Measurements from ENCODE around the gene FAM200B.
"Not testable (repeated sequence)": the region's sequence is repeated elsewhere in the genome, so short reads cannot be mapped to it uniquely, and the experiment has no call there.

The FAM200B gene

DNA sequence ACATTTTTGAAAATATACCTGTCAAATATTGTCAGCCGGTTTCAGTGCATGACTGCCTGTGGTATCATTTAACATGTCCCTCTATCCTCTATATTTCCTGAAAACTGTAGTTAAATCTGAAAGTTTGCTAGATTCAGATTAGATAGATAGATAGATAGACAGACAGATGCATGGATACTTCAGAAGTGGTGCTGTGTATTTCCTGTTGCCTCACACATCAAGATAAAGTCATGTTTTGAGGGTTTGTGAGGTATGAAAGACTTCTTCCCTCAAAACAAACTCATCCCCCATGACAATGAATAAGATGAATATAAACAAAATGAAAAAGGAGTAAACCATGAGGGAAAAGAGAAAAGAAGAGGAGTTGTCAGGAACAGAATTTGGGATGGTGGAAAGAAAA lies 15.2 kb downstream of the FAM200B start:
- no peak for DNase-seq

DNA sequence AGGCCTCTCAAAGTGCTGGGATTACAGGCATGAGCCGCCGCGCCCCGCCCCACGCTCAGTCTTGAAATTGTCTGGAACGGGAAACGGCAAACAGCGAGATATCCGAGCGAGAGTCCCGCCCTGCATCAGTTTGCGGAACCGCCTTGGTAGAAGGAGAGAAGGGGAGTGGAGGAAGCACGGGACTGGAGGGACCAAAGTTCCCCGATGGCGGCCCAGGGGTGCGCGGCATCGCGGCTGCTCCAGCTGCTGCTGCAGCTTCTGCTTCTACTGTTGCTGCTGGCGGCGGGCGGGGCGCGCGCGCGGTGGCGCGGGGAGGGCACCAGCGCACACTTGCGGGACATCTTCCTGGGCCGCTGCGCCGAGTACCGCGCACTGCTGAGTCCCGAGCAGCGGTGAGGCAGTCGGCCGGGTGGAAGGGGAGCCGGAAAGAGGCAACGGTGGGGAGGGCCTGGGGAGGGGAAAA lies 21.3 kb downstream of the FAM200B start, which contains the start of gene BST1:
BST1 (plus strand) TSS at position 125 of the 463 bp plus-strand sequence; CDS start at position 205, 80 bp downstream.
- peak; percentile 68 to 70 for DNase-seq

DNA sequence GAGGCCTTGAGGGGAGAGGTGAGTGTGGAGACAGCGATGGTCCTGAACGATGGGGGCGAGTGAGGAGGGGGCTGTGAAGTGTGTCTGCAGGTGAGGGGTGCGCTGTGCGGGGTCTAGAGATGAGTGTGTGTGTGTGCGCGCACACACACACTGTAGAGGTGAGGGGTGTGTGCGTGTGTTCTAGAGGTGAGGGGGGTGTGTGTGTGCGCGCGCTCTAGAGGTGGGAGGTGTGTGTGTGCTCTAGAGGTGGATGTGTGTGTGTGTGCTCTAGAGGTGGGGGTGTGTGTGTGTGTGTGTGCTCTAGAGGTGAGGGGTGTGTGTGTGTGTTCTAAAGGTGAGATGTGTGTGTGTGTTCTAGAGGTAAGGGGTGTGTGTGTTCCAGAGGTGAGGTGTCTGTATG lies 21.8 kb downstream of the FAM200B start:
- no peak for DNase-seq

DNA sequence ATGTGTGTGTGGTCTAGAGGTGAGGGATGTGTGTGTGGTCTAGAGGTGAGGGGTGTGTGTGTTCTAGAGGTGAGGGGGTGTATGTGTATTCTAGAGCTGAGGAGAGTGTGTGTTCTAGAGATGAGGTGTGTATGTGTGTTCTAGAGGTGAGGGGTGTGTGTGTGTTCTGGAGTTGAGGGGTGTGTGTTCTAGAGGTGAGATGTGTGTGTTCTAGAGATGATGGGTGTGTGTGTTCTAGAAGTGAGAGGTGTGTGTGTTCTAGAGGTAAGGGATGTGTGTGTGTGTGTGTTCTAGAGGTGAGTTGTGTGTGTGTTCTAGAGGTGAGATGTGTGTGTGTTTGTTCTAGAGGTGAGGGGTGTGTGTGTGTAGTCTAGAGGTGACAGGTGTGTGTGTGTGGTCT lies 22.5 kb downstream of the FAM200B start:
- no peak for DNase-seq

DNA sequence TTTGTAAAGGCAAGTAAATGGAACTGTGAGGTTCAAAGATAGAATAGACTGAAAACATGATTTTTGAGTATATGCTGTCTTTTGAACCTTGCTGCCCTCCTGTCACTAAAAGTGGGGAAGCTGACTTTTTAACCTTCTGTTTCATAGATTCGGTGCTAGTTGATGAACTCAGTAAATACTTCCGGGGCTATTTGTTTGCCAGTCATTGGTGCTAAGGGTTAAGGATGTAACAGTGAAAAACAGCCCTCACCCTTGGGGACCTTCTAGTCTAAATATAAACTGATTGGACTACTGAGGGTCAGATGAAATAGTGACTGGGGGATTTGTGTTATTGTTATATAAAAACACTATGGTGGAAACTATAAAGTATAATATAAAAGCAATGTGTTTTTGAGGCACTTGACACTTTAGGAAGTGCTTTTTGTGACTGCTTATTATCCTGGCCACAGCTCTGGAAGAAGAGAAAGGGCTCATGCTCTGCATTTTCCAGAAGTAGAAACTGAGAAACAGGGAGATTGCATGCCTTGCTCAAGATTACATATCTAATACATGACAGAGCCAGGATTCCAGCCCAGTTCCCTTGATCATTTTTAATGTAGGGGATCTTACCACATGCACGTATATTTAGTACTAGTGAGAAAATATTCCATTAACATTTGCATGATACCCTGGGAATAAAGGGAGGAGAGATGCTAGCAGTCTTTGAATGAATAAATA lies 25.2 kb downstream of the FAM200B start:
- no peak for DNase-seq

DNA sequence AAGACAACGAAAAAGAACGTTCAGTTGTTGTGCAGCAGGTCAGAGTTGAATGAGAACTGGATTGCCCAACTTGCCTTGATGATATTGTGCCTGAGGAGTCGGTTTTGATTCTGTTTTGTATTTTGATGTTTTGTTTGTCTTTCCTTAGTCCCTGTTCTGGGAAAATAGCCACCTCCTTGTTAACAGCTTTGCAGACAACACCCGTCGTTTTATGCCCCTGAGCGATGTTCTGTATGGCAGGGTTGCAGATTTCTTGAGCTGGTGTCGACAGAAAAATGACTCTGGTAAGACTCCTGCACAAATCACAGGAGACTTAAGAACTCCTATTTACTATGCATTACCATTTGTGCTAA lies 25.7 kb downstream of the FAM200B start:
- no peak for DNase-seq

DNA sequence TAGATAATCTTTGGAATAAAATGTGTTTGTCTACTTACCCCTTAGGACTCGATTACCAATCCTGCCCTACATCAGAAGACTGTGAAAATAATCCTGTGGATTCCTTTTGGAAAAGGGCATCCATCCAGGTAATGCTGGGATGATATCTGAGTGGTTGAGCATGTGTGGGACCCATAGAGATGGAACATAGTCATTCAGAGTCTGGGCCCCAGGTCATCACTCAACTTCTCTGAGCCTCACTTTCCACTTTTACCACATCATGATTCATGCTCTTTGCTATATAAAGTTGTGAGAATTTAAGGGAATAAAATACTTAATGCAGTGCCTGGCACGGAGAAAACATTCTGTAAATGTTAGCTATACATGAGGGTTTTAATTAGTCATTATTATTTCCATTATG lies 30.1 kb downstream of the FAM200B start:
- no peak for DNase-seq

DNA sequence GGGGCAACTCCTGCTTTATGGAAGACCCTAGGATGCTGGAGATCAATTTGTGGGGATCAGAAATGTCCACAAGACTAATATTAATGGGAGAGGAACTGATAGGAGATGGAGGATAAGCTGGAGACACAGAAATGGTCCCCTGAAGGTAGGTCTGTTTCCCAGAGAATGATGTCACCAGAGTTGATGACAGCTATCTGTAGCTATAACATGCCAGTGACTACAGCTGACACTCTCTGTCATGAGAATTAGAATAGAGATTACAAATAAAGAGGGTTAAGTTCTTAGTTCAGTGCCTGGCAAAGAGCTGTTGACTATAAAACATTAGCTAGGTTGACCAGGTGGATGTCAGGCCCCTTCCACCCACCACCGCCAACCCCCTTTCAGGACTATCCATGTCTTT lies 30.6 kb downstream of the FAM200B start:
- DNase-seq, result no peak

DNA sequence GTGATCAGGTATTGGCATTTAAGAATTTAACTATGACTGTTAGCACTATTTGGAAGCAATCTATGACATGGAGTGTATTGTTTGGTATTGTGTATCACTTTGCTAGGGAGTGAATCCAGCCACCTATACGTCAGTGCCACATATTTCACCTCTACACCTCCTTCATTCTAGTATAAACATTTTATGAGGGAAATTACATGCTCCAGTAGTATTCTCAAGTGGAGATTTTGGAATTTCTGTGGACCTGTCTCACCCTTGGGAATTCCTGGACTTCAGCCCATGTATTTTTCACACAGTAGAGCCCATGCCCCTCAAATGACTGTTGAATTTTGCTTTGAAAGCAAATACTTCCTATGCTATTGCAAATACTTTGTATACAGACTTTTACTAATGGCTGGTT lies 32.5 kb downstream of the FAM200B start:
- no peak for DNase-seq

DNA sequence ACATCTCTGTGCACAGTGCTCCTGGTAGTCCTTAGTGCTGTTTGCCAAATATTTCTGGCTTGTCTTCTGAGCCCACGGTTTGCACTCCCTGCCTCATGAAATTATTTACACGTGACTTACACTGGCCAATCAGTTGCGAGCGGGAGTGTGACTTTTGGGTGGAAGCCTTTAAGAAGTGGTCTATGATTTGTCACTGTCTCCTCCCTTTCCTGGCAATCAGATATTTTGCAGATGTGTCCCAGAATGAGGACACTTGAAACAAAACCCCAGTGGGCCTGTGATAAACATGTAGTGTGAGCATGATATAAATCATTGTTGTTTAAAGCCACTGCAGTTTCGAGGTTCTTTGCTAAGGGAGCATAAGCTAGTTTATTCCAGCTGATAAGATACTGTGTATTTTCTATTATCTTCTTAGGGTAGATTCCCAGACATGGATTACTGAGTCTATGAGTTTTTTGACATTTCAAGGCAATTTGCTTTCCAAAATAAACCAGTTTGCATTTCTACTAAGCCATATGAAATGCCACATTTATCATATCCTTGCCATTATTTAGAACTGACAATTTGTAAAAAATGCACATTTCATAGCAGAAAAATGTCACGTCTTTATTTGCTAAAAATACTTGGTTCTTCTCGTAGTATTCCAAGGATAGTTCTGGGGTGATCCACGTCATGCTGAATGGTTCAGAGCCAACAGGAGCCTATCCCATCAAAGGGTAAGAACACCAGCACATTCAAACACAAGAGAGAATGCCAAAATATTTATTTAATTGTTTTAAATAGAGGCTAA lies 33.2 kb downstream of the FAM200B start:
- no peak for DNase-seq

DNA sequence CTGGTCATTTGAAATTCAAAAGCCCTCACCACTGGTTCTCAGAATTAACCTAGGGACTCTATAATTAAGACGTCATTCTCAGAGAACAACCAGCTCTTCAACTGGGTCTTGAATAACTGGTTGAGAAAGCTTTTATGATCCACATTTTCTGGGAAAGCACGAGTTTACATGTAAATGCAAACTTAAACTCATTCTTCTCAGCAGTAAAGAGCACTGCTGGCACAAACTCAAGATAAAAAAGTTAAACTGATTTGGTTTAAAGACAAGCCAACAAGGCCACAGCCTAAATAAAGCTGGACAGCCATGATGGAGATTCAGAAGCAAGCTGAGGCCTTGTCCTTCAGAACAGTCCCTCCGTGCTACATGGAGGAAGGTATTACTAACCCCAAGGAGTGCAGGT lies 34.5 kb downstream of the FAM200B start:
- DNase-seq, result no peak

DNA sequence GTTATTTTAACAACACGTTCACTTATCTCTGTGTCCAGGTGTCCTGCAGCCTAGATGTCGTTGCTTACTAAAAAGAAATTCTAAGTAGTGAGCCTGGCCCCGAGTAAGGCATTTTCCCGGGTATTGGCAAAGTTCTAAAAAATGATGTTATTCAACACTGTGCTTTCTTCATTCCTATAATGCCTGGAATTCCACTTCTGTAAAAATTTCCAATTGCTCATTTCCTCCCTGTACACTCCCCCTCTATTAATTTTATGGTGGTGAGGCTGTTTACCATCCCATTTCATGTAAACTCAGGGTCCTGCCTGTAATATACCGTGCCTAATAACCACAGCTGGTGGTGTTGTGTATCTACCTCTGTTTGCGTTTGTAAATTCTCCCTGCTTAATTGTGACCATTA lies 35.5 kb downstream of the FAM200B start:
- DNase-seq, result no peak

DNA sequence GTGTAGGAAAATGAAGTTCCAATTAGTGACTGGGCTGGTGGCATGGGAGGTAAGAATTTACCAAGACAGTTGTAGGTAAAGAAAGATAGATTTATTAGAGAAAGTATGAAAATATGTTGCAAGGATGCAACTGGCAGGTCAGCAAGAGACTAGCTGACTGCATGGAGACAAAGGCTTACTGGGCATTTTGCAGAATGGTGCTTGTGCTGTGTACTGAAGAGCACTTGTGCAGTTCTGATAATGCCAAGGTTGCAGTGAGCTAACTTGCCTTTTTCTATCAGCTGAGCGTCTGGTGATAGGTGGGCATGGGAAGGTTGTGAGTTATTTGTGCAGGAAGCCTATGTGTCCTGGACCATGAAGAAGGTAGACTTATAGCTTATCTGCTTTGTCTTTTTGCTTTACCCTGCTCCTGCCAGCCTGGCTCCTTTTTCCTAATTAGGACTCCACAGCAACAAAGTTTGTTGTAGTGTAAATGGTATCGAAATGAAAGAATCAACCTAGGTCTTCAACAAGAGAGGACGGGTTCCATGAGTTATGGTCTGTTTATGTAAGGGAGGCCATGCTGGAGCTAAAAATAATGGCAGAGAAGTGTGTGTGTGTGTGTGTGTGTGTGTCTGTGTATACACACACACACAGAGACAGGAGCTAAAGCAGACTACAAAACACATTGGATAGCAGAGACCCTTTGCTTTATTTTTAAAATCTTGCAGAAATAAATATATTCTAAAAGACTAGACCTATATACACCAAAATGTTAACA lies 36.2 kb downstream of the FAM200B start:
- no peak for DNase-seq

DNA sequence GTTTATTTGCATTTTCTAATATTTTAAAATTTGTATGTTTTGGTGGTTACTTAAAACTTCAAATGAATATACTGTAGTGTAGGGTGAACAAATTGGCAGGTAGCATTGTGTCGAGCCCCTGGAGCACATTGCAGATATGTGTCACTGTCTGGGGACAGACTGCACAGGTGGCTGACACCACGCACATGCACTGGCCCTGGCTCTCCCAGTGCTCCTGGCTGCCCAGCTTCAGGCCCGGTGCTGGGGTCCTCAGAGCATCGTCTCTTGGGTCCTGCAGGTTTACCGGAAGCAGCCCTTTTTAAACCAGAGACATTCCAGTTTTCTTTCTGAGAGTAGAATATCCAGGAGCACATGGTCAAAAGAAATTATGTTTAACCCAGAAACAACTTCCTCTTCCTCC lies 36.8 kb downstream of the FAM200B start:
- DNase-seq, result no peak

DNA sequence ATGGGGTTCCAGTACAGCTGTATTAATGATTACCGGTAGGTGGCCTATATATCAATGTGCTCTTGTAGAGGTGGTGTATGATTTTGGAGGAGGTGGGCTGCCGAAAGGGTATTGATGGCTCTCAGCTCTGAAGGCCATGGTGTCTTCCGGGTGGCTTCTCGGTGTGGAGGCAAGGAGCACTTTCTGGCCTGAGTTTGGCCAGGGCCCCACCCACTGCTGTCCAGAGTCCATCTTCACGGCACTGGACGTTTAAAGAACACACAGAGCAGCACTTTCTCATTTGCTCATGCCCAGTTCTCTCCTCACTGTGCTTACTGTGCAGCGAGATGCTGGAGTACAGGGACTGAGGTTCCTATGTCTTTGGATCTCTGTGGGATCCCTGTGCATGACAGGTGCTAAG lies 37.3 kb downstream of the FAM200B start:
- DNase-seq, result no peak

DNA sequence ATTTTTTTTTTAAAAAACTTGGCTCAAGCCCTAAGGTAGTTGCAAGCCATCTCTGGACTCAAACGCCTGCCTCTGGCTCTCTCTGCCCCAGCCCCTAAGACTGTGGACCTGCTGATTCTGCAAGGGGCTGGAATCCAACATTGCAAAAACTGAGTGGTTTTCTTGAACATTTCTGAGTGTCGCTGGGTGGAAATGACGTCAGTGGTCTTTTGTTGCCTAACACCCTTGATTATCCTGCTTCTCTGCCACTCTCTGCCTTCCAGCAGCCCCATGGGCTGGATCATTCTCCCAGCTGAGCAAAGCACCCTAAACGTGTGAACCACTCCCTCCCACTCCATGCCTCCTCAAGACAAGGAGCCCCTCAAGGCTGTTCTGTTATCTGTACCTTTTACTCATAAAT lies 37.9 kb downstream of the FAM200B start:
- DNase-seq, result no peak

DNA sequence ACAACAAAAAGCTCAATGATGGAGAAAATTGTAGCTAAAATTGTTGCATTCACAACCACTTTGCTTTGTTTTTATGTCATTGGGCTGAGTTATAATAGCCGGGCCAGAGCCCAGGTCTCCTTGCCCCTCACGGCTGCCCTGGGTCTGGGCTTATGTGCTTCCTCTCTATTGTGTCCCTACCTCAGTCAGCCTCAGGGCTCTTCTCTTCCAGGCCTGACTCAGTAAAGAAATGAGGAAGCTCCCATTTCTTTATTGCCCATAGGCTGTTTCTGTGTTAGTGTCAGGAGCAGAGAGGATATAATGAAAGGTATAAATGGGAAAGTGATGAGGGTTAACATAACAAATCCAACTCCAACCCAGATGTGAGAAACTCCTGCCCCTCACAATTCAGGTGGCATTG lies 39.2 kb downstream of the FAM200B start:
- no peak for DNase-seq

DNA sequence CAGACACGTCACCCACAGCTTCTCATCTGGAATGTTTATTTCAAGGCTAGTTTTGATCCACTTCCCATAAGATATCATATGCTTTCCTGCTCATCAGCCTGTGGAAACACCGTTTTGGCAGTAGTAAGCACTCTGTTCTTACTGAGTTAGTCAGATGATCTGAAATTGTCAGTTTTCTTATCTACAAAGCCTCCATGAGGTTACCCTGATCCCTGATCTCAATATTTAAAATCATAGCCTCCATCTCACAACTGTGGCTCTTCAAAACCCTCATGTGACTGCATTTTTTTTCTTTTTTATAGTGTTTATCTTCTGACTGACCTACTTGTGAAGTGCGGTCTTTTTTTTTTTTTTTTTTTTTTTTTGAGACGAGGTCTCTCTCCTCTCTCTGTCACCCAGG lies 44.0 kb downstream of the FAM200B start:
- DNase-seq, result no peak

DNA sequence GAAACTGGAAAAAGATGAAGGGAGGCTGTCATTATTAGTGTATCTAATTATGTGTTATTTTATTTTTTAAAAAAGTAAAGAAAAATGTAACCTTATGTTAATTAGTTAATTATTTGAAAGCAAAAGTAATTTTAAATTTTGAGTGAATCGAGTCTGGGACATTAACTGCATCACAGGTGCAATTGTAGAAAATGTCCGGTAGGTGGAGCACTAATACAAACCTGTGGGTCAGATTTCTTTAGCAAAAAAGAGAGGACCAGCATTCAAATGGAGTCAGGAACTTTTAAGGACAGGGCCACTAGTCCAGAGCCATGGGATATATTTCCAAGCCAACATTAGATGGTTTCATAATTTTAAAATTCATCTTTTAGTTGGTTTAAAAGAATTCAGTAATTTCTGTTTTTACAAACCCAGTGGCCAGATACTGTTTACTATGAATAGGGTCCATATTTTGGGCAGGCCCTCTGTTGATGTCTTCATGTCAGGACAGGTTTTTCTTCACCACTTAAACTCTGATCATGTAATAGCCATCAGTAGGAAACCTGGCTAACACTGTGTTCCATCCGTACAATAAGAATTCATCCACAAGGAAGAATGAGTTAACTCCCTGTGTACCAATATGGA lies 48.4 kb downstream of the FAM200B start:
- DNase-seq, result no peak

DNA sequence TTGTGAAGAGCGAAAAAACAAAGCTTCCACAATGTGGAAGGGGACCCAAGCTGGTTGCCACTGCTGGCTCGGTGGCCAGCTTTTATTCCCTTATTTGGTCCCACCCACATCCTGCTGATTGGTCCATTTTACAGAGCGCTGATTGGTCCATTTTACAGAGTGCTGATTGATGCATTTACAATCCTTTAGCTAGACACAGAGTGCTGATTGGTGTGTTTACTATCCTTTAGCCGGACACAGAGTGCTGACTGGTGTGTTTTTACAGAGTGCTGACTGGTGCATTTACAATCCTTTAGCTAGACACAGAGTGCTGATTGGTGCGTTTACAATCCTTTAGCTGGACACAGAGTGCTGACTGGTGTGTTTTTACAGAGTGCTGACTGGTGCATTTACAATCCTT lies 51.4 kb downstream of the FAM200B start:
- DNase-seq, result not testable (repeated sequence)

DNA sequence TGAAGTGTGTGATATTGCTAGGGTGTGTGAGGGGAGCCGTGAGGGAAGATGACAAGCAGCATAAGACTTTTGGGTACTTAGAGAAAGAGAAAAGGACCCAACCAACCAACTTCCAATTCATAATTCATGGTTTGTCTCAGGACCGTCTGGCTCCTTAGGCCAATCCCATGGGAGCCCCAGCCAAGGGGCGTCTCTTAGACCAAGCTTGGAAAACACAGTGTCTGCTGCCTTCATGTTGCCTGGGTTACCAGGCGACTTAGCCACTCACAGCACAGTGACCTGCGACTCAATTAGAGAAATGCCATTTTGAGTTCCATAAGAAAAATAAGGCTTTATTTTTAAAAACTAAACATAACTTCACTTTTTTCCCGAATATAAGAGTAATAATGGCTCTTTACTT lies 53.9 kb downstream of the FAM200B start:
- no peak for DNase-seq

DNA sequence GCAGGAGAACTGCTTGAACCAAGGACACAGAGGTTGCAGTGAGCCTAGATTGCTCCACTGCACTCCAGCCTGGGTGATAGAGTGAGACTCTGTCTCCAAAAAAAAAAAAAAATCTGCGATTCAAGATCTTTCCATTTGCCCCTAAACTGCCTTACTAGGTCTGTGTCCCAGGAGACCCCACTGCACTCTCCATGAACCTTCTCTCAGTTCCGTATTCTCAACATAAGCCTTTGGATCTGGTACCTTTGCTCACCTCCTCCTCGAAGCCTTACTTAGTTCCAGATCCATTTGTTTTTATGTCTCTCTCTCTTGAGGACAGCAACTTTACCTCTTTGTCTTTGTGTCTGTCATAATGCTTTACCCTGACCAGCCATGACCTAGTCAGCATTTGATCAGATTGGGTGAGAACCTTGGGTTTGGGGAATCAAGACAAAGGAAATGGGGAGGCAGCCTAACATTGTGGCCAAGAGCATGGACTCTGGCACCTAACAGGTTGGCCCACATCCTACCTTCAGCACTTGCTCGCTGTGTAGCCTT lies 55.0 kb downstream of the FAM200B start:
- DNase-seq, result no peak

DNA sequence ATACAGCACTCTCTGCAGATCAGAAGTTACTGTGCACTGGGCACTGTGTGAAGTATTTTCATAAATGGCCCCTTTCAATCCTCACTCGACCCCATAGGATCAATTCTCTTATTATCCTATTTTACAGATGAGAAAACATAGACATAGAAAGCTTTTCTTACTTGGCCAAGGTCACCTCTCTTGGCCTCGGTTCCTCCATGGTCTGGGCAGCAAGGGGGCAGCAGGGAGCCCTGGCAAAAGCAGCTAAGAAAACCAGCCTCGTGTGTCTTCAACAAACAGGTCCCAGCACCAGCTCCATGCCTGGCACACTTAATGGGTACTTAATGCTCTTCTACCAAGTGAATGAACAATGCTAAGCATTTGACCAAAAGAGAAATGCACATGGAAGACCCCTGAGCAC lies 55.6 kb downstream of the FAM200B start:
- DNase-seq, result no peak

All from activated T-cell treated with anti-CD3 and anti-CD28 coated beads, Interleukin-2, amount 50 U/mL, for 48 hours (primary cell).